GM23248 (cell line): ENCODE data around the gene FAM83E.
"Not testable (repeated sequence)": the region's sequence is repeated elsewhere in the genome, so short reads cannot be mapped to it uniquely, and the experiment has no call there.

Experiments
- EZH2 ChIP-seq: fragments of 200-600 bp; sonication (generic); IDR thresholded peaks from 2 replicates; pipeline ENCODE4 v1.6.1; 2018; ENCODE audit warnings: antibody characterized with exemption, mild to moderate bottlenecking; ENCODE audit not compliant: insufficient read depth, poor library complexity, severe bottlenecking
- EZH2phosphoT487 ChIP-seq: fragments of 200-600 bp; sonication (generic); IDR thresholded peaks from 2 replicates; pipeline ENCODE4 v1.6.1; 2018; ENCODE audit warnings: antibody characterized with exemption, moderate library complexity, mild to moderate bottlenecking, low read depth; ENCODE audit not compliant: insufficient read depth

DNA sequence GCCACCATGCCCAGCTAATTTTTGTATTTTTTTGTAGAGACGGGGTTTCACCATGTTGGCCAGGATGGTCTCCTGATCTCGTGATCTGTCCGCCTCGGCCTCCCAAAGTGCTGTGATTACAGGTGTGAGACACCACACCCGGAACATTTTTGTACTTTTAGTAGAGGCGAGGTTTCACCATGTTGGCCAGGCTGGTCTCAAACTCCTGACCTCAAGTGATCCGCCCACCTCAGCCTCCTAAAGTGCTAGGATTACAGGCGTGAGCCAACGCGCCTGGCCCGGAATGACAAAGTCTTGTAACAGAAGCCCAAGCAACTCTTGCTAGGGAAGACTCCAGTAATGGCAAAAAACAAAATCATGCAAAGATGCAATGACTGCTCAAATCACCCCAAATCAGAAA lies 17.4 kb upstream of the FAM83E start:
- TF ChIP-seq EZH2, EZH2phosphoT487: not testable (repeated sequence)
